EH (cell line): Measurements from ENCODE around the gene SERPINB10.

Experiments
- DNase-seq: peaks from one replicate; pipeline ENCODE4 v3.0.0-alpha.2; 2015; ENCODE audit warnings: low read depth

Gene SERPINB10

DNA sequence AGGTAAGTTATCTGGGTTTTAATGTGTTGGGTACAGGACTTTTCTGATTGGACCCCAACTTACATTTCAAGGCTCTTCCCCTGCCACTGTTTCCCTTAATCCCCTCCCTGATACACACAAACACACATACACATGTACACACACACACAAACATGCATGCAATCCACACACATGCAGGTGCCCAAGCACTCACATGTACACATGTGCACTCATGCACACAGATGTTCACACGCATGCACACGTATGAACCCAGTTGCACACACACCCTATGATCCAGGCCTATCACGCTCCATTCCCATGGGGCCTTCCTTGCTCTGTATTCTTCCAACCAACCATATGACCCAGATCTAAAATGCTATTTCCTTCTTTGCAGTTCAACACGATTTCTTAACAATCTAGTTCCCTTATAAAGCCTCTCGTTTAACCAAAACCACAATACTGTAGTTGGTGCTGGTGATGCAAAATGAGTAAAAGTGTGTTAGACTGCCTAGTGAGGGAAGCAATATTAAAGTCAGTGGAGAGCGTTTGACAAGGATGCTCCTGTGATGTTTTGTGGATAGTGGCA is 73.2 kb downstream of the SERPINB10 start:
- no peak for DNase-seq

DNA sequence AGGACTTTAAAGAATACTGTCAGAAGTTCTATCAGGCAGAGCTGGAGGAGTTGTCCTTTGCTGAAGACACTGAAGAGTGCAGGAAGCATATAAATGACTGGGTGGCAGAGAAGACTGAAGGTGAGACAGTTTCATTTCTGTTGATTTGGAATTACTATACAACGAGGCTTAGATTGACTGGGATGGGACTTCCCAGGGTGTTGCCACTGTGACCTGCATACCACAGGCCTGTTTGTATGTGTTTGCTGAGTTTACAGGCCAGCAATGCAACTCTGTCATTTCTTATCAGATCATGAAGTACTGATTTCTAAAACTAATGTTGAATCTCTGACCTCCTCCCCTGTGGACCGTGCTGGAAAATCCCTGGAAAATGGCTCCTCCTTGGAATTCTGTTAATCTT is 74.0 kb downstream of the SERPINB10 start:
- no peak for DNase-seq

DNA sequence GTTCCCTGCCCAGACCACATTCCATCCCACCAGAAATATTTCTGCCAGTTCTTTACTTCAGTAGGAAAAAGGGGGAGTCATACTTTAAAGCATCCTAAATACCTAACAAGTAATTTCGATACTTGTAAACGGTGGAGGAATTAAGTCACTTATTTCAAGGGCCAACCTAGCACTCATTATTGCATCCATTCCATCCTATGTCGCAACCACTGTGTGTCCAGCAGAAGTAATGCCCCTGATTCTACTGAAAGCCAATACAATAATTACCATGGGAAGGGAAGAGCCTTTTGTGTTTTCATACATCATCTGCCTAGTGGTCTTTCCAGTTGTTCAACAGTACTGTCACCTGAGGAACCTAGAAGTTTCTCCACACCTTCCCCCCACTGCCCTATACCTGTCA is 74.6 kb downstream of the SERPINB10 start:
- DNase-seq: no peak
